Astrocyte (in vitro differentiated cells and primary cell): ENCODE data around the gene MOK. TPM values are rescaled to one million over a fixed set of nuclear protein-coding genes. Genes with fewer than 3 reads are reported as not detected.

Experiments
- DNase-seq: peaks from one replicate; pipeline ENCODE4 v3.0.0-alpha.2; 2010; ENCODE audit warnings: low read depth
- FAIRE-seq: peaks from 2 replicates; lab custom pipeline; 2011; peaks lifted over from hg19 to GRCh38; lab: Jason Lieb, UNC
- H2AFZ ChIP-seq: 2 replicates; pipeline ENCODE4 v1.6.0; 2012; ENCODE audit warnings: low read depth, low read length, inconsistent platforms
- H3K27ac ChIP-seq: 2 replicates; pipeline ENCODE4 v1.5.1; 2011; ENCODE audit warnings: low read depth, low read length, inconsistent platforms
- H3K27me3 ChIP-seq: 2 replicates; pipeline ENCODE4 v1.6.0; 2011; ENCODE audit warnings: low read length, inconsistent platforms; ENCODE audit not compliant: insufficient read depth
- H3K36me3 ChIP-seq: 2 replicates; pipeline ENCODE4 v1.5.1; 2011; ENCODE audit warnings: low read length, inconsistent platforms; ENCODE audit not compliant: insufficient read depth
- H3K4me1 ChIP-seq: 2 replicates; pipeline ENCODE4 v1.5.1; 2011; ENCODE audit warnings: low read length, inconsistent platforms; ENCODE audit not compliant: insufficient read depth
- H3K4me2 ChIP-seq: 2 replicates; pipeline ENCODE4 v1.6.0; 2012; ENCODE audit warnings: low read length, inconsistent platforms
- H3K4me3 ChIP-seq: 2 replicates; pipeline ENCODE4 v1.5.1; 2011; ENCODE audit warnings: low read depth, mild to moderate bottlenecking, low read length, inconsistent platforms; ENCODE audit not compliant: insufficient read depth
- H3K79me2 ChIP-seq: 2 replicates; pipeline ENCODE4 v1.6.0; 2012; ENCODE audit warnings: mild to moderate bottlenecking, low read length, inconsistent platforms; ENCODE audit not compliant: insufficient read depth
- H3K9ac ChIP-seq: 2 replicates; pipeline ENCODE4 v1.6.0; 2012; ENCODE audit warnings: mild to moderate bottlenecking, low read length, inconsistent platforms
- H3K9me3 ChIP-seq: 2 replicates; pipeline ENCODE4 v1.5.1; 2012; ENCODE audit warnings: low read depth, mild to moderate bottlenecking, low read length, inconsistent platforms; ENCODE audit not compliant: insufficient read depth
- H4K20me1 ChIP-seq: 2 replicates; pipeline ENCODE4 v1.6.0; 2012; ENCODE audit warnings: low read length, inconsistent platforms; ENCODE audit not compliant: insufficient read depth
- H3K27ac Mint-ChIP-seq: one replicate; pipeline ENCODE4 v1.8.0; 2021; ENCODE audit warnings: mild to moderate bottlenecking, mixed read lengths; ENCODE audit not compliant: unreplicated experiment
- H3K27me3 Mint-ChIP-seq: one replicate; pipeline ENCODE4 v1.8.0; 2021; ENCODE audit warnings: low read depth, mixed read lengths; ENCODE audit not compliant: unreplicated experiment
- H3K36me3 Mint-ChIP-seq: one replicate; pipeline ENCODE4 v1.8.0; 2021; ENCODE audit warnings: low read depth, mixed read lengths; ENCODE audit not compliant: unreplicated experiment
- H3K4me1 Mint-ChIP-seq: one replicate; pipeline ENCODE4 v1.8.0; 2021; ENCODE audit warnings: low read depth, mixed read lengths; ENCODE audit not compliant: unreplicated experiment
- H3K4me3 Mint-ChIP-seq: one replicate; pipeline ENCODE4 v1.8.0; 2021; ENCODE audit warnings: mild to moderate bottlenecking, moderate library complexity, mixed read lengths; ENCODE audit not compliant: unreplicated experiment
- H3K9me3 Mint-ChIP-seq: one replicate; pipeline ENCODE4 v1.8.0; 2021; ENCODE audit warnings: mild to moderate bottlenecking, mixed read lengths; ENCODE audit not compliant: unreplicated experiment
- EZH2 ChIP-seq: IDR thresholded peaks from 2 replicates; pipeline ENCODE4 v1.6.1; 2012; ENCODE audit warnings: mild to moderate bottlenecking, low read length, inconsistent platforms; ENCODE audit not compliant: insufficient read depth
- total RNA-seq: library from RNA; stranded (reverse); gene quantifications from 2 replicates; pipeline ENCODE4 v1.2.1, GENCODE V29; 2021
- TF ChIP-seq, protein P1 (sequence below): IDR thresholded peaks from 2 replicates; pipeline ENCODE4 v1.5.1; 2011; ENCODE audit warnings: low read depth, mild to moderate bottlenecking, inconsistent platforms, low read length, moderate library complexity; ENCODE audit not compliant: insufficient read depth

Gene MOK
- total RNA-seq, 1 donor from 2014 or later: 9.3 TPM

DNA sequence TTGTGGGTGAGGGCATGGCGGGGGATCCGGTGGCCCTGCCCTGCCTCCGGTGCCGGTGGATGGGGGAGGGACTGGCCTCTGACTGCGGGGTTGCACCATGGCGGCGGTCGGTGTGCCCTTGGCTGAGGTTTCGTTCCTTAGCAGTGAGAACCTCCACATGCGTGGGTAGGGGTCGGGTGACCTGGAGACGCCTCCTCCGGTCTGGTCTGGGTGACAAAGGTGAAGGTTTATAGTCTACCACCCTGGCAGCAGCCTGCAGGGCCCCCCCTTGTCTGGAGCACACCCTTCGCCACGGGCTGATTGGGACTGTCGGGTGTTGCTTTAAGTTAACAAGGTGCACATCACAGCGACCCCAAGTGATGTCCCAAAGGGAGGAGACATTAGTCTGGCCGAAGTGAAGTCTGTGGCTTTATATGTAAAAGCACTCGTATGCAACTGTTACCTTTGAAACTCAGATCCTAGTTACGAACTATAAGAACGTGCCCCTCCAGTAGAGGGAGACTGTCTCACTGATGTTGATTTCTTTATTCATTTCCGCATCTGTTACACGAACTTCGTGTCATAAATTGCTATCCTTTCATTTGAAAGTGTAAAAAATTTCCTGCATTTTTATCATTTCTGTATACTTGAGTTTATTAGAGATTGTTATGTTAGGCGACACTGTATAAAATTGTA is 90.8 kb downstream of the MOK start:
- DNase-seq: no peak
- H3K27ac Mint-ChIP-seq: no peak overlapping the region
- TF ChIP-seq, protein P1, sequence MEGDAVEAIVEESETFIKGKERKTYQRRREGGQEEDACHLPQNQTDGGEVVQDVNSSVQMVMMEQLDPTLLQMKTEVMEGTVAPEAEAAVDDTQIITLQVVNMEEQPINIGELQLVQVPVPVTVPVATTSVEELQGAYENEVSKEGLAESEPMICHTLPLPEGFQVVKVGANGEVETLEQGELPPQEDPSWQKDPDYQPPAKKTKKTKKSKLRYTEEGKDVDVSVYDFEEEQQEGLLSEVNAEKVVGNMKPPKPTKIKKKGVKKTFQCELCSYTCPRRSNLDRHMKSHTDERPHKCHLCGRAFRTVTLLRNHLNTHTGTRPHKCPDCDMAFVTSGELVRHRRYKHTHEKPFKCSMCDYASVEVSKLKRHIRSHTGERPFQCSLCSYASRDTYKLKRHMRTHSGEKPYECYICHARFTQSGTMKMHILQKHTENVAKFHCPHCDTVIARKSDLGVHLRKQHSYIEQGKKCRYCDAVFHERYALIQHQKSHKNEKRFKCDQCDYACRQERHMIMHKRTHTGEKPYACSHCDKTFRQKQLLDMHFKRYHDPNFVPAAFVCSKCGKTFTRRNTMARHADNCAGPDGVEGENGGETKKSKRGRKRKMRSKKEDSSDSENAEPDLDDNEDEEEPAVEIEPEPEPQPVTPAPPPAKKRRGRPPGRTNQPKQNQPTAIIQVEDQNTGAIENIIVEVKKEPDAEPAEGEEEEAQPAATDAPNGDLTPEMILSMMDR: no peak
- no peak for TF ChIP-seq EZH2

DNA sequence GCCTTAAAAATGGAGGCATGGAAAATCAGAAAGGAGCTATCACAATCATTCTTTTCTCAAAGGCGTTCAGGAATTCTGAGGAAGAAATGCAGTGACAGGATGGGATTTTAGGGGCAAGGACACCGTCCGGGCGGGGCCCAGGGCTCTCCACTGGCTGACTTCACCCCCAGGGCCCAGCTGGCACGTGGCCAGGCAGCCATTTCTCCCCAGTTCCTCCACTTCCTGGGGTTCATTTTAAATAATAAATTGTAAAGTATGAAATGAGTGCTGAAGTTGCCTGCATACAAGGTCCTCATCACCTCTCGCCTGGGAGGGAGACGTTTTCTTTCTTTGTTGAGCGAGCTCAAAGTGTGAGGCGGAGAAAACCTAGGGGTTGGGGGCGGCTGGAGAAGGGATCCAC is 91.5 kb downstream of the MOK start:
- DNase-seq (no peak), FAIRE-seq (no peak)
- Mint-ChIP-seq H3K27me3 (no peaks in the 10 kb centered on the region), H3K9me3 (no peaks in the 10 kb centered on the region), H3K4me1 (peaks cover 10% of the 10 kb centered on the region), H3K27ac (no peak overlapping the region), H3K4me3 (no peak overlapping the region), H3K36me3 (peaks cover 9% of the 10 kb centered on the region)
- peaks cover 38% of the 10 kb centered on the region for H3K79me2 ChIP-seq
- no peak overlapping the region for H3K4me2 ChIP-seq
- H4K20me1 ChIP-seq: peaks cover 16% of the 10 kb centered on the region
- no peak overlapping the region for H3K4me3 ChIP-seq
- H3K36me3 ChIP-seq: peaks cover 6% of the 10 kb centered on the region
- H3K4me1 ChIP-seq: peaks cover 18% of the 10 kb centered on the region
- H3K9ac ChIP-seq: no peak overlapping the region
- H3K27me3 ChIP-seq: no peaks in the 10 kb centered on the region
- no peak overlapping the region for H3K27ac ChIP-seq
- H2AFZ ChIP-seq: no peak overlapping the region
- no peaks in the 10 kb centered on the region for H3K9me3 ChIP-seq
- TF ChIP-seq EZH2: no peak
- TF ChIP-seq, protein P1: no peak

More for the DNA sequence above, 90.8 kb downstream of the MOK start:
- H3K4me3 ChIP-seq: no peak overlapping the region
- Mint-ChIP-seq H3K9me3 (no peaks in the 10 kb centered on the region), H3K27me3 (no peaks in the 10 kb centered on the region), H3K4me3 (no peak overlapping the region), H3K36me3 (peaks cover 6% of the 10 kb centered on the region), H3K4me1 (peaks cover 10% of the 10 kb centered on the region)
- H3K9ac ChIP-seq: no peak overlapping the region
- H2AFZ ChIP-seq: no peak overlapping the region
- FAIRE-seq: no peak
- H3K36me3 ChIP-seq: peaks cover 6% of the 10 kb centered on the region
- H3K27ac ChIP-seq: no peak overlapping the region
- no peak overlapping the region for H3K4me2 ChIP-seq
- H3K27me3 ChIP-seq: no peaks in the 10 kb centered on the region
- H4K20me1 ChIP-seq: peaks cover 16% of the 10 kb centered on the region
- peaks cover 43% of the 10 kb centered on the region for H3K79me2 ChIP-seq
- no peaks in the 10 kb centered on the region for H3K9me3 ChIP-seq
- peaks cover 18% of the 10 kb centered on the region for H3K4me1 ChIP-seq

DNA sequence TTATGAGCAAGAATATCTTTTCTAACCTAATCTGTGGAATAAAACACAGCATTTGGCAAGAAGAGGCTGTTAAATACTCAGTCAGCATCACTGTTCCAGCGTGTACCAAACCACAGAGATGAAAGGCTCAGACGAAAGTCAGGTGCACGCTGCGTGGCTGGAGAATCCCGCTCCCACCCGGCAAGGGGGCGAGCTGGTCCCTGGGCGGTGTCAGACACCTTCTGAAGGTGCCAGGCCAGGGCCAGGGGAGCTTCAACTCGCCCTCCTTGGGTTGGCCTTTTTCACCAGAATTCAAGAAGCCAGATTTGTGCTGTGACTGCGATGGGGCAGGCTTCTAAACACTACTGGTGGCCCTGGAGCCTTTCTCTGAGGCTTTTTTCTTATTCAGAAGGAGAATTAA is 92.1 kb downstream of the MOK start:
- TF ChIP-seq EZH2: no peak
- TF ChIP-seq, protein P1: no peak
- Mint-ChIP-seq H3K4me3 (no peak overlapping the region), H3K36me3 (peaks cover 9% of the 10 kb centered on the region), H3K27ac (no peak overlapping the region), H3K9me3 (no peaks in the 10 kb centered on the region), H3K27me3 (no peaks in the 10 kb centered on the region), H3K4me1 (peaks cover 10% of the 10 kb centered on the region)
- no peak overlapping the region for H2AFZ ChIP-seq
- peaks cover 32% of the 10 kb centered on the region for H3K79me2 ChIP-seq
- H3K36me3 ChIP-seq: peaks cover 6% of the 10 kb centered on the region
- H3K4me2 ChIP-seq: no peak overlapping the region
- DNase-seq: no peak
- H4K20me1 ChIP-seq: peaks cover 16% of the 10 kb centered on the region
- no peaks in the 10 kb centered on the region for H3K9me3 ChIP-seq
- no peak overlapping the region for H3K27ac ChIP-seq
- H3K9ac ChIP-seq: no peak overlapping the region
- H3K4me1 ChIP-seq: peaks cover 18% of the 10 kb centered on the region
- no peaks in the 10 kb centered on the region for H3K27me3 ChIP-seq
- no peak overlapping the region for H3K4me3 ChIP-seq
- no peak for FAIRE-seq
